ENCODE data around the gene SYN1.

The SYN1 gene

DNA sequence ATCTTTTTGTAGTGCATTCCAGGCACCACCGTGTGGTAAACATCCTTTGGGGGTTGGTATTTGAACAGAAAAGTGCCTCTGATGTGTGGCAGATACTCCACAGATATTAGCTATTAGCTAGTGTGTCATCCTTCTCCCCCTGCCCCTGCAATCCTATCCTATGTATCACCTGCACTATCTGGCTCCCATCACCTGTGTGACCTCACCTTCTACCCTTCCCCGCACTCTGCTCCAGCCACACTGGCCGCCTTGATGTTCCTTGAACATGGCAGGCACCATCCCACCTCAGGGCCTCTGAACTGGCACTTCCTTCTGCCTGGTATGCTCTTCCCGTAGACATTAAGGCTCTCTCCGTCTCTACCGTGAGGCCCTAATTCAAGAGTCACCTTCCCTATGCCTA lies 27.0 kb upstream of the SYN1 start:
- Histone ChIP-seq H3K27ac (no peak overlapping the region), H3K4me3 (no peak overlapping the region)
- TF ChIP-seq, protein P1, sequence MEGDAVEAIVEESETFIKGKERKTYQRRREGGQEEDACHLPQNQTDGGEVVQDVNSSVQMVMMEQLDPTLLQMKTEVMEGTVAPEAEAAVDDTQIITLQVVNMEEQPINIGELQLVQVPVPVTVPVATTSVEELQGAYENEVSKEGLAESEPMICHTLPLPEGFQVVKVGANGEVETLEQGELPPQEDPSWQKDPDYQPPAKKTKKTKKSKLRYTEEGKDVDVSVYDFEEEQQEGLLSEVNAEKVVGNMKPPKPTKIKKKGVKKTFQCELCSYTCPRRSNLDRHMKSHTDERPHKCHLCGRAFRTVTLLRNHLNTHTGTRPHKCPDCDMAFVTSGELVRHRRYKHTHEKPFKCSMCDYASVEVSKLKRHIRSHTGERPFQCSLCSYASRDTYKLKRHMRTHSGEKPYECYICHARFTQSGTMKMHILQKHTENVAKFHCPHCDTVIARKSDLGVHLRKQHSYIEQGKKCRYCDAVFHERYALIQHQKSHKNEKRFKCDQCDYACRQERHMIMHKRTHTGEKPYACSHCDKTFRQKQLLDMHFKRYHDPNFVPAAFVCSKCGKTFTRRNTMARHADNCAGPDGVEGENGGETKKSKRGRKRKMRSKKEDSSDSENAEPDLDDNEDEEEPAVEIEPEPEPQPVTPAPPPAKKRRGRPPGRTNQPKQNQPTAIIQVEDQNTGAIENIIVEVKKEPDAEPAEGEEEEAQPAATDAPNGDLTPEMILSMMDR (IDR thresholded peaks at IDR 0.05): no peak
- DNase-seq (ENCODE audit: low spot score): peak; percentile 45

DNA sequence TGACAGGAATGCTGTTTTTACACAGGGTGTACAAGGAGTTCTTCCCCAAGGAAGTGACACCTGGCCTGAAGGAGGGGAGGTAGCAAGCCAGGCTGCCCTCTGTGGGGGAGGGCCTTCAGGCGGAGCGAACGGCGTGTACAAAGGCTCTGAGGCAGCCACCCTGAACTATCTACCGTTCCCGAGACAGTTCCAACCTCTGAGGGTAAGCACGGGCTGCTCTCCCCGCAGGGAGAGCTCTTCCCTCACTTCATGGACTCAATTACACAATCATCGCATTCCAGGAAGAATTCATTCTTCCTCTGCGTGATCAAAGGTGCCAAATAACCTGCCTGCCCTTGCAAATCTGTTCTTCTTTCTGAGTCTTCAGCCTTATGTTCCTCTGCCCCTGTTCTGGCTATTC lies 25.9 kb upstream of the SYN1 start:
- DNase-seq (ENCODE audit: low spot score): peak; percentile 53
- Histone ChIP-seq H3K4me3 (no peak overlapping the region), H3K27ac (no peak overlapping the region)
- TF ChIP-seq, protein P1 (IDR thresholded peaks at IDR 0.05): no peak

DNA sequence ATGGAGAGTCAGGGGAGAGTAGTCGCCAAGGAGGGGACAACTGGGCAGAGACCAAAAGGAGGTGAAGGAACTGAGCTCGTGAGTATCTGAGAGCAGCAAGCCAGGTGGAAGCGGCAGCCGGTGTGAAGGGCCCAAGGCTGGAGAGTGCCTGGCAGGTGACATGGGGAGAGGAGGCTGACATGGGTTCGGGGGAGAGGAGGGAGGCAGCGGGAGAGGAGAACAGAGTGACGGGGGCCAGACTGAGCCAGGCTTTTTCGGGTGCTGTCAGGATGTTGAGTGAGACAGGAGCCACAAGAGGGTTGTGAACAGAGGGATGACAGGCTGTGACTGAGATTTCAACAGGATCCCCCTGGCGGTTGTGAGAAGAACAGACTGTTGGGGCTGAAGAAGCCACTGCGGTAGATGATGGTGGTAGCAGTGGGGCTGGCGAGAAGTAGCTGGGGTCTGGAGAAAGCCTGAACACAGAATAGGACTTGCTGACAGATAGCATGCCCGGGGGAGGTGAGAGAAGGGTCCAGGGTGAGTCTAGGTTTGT lies 25.0 kb upstream of the SYN1 start:
- TF ChIP-seq, protein P1 (IDR thresholded peaks at IDR 0.05): no peak
- Histone ChIP-seq H3K4me3 (no peak overlapping the region), H3K27ac (peak overlapping the region in 1 of 2 donors; percentile 14)
- DNase-seq (ENCODE audit: low spot score): no peak

DNA sequence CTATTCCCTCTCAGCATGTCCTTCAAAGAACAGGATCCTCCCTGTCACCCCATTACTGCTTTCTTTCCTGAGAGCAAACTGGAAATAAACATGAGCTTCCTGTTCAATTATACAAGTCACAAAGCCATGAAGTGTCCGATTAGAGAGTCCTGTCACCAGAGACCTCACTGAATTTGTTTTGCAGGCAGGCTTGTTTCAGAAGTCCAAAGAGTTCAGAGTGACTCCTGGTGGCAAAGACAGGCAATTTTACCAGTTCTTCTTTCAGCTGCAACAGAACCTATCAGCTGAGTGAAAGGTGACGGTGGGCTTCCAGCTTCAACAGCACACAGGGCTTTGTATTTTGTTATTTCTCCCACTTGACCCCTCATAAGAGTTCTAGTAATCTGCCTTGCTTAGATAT lies 24.3 kb upstream of the SYN1 start:
- Histone ChIP-seq H3K27ac (no peak overlapping the region), H3K4me3 (no peak overlapping the region)
- TF ChIP-seq, protein P1 (IDR thresholded peaks at IDR 0.05): no peak
- DNase-seq (ENCODE audit: low spot score): no peak

DNA sequence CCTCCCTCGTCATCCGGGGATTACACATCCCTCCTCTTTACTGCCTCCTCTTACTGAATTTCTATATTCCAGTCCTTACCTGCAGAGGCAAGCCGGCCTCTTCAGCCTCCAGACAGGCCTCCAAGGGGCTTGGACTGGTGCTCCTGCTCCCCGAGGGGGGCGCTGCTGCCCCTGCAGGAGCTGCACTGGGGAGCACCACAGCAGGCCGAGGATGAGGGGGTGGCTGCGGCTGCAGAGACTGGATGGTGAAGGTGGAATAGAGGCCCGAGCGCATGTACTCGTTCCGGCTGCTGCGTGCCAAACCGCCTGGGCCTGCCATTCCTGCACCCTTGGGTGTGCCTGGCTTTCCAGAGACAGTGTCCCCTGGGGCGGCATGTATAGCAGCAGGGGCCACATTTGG lies 19.2 kb upstream of the SYN1 start:
- TF ChIP-seq, protein P1 (IDR thresholded peaks at IDR 0.05): no peak
- DNase-seq (ENCODE audit: low spot score): no peak
- Histone ChIP-seq H3K4me3 (no peak overlapping the region), H3K27ac (no peak overlapping the region)

- H3K27ac ChIP-seq: no peak overlapping the region
- H3K4me3 ChIP-seq: peak overlapping the region; percentile 50
- DNase-seq (ENCODE audit: low spot score): no peak
- TF ChIP-seq, protein P1 (IDR thresholded peaks at IDR 0.05): no peak
Observed at GRCh38 chrX:47637546-47638195, 18.0 kb upstream of the SYN1 start.

- TF ChIP-seq, protein P1 (IDR thresholded peaks at IDR 0.05): no peak
- Histone ChIP-seq H3K4me3 (no peak overlapping the region), H3K27ac (no peak overlapping the region)
- no peak for DNase-seq (ENCODE audit: low spot score)
Observed at GRCh38 chrX:47634871-47635575, 15.4 kb upstream of the SYN1 start.

Data from coronary artery (tissue), 2 donors.